HG02571 (cell line): Measurements from ENCODE around the gene LAMB3.

Source experiments
- ATAC-seq: cut with Tn5 transposase; IDR thresholded peaks from one replicate; pipeline ENCODE4 v1.9.1; 2021; ENCODE audit warnings: mild to moderate bottlenecking, moderate library complexity; ENCODE audit not compliant: unreplicated experiment

LAMB3 gene

DNA sequence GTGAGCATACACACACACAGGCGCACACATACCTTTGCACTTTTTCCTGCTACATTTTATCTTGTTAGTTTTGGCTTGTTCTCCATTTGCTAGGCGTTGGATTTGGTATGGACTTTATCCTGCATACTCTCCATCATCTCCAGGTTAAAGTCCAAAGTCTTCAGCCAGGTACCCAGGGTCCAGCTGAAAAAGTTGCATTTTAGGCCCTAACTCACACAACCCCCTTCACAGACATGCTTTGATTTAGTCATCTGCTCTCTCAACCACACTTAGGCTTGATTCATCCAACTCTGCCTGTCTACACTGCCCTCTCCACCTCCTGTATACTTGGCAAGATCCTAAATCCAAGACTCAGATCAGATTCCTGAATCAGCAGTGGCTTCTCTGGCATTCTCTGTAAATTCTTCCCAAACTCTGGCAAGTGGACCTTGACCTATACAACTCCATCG is 10.7 kb upstream of the LAMB3 start:
- ATAC-seq, result no peak

GRCh38 chr1:209661071-209661470 is 8.8 kb upstream of the LAMB3 start:
- ATAC-seq, result no peak

GRCh38 chr1:209659909-209660308 is 7.7 kb upstream of the LAMB3 start:
- no peak for ATAC-seq

DNA sequence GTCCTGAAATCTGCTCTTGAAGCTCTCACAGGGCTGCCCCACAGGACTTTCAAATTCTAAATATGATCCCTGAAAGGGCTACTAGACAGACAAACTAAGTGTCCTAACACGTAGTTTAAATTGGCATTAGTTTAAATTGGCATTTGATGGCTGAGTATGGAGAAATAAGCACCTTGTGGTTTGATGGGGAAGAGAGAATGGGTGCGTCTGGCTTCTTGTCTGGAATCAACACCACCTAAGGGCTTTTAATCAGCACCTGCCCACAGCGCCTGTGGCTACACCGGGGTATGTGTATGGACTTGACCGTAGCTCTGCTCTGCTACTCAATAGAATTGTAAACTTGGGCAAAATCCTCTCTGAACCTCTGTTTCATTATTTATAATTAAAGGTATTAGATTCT is 5.7 kb upstream of the LAMB3 start:
- no peak for ATAC-seq

DNA sequence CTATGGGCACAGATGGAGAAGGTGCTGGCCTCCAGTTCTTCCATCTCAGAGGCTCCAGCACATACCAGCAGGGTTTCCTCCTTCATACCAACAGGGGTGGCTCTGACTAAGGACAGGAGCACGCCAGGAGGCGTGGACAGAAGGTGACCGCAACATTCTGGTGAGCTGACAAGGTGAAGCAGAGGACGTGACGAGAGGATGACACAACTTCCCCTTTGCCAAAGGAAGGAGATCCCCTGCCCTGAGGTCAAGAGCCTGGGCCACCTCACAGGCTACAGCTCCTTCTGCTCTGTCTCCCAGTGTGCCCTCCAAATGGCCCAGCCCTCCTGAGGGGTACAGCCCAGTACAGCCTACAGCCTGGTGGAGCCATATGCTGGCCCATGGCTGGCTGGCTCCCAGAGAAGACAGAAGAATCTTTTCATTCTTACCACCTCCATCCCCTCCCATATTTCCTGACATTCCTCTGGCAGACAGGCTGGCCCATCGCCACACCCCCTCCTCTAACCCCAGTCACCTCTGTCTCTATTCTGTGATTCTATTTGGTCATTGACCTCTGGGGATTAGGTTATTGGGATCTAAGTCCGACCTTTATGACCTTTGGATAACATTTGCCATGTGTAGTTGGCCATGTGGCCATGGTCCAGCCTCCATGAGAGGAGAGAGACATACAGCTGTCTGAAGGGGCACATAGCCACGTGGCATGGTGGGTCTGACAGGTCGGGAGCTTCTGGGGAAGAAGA is 5.1 kb upstream of the LAMB3 start:
- ATAC-seq, result no peak

DNA sequence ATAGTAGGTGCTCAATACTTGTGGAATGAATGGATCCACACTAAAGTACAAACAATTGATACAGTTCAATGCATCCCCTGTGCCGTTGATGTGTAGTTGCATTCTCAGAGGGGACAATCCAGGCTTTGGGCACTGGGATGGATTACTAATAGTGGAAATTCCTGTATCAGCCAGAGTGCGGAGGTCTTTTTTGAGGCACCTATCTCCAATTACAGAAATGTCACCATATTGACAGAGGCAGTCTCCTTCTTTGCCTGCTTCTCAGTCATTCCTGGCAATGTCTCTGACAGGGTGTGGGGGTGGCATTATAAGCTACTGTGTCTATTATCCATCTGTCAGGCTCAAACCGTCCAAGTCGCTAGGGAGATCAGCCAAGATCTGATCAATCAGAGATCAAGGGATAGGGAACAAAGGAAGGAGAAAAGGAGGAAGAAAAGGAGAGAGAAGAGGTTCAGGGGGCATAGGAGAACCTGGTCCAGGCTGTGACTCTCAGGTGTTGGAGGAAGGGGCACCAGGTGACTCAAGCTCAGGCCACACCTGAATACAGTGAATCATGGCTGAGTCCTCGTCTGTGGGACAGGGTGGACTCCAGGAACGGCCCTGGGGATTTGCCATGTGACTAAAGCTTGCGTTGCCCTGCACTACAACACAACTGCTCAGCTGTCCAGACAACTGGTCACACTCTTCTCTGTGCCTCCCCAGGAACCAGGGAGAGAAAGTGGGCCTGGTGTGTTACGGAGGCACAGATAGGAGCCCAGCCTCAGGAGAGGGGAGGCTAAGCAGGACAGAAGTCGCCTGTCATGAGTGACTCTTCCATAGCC is 3.4 kb upstream of the LAMB3 start:
- ATAC-seq, result no peak

- no peak for ATAC-seq
These were observed 1.7 kb upstream of the LAMB3 start for GRCh38 chr1:209653915-209654351.

GRCh38 chr1:209652873-209653401 is 712 bp upstream of the LAMB3 start:
- peak; percentile 33 for ATAC-seq

- ATAC-seq, result peak; percentile 75
These were observed 1.1 kb downstream of the LAMB3 start for GRCh38 chr1:209651138-209651587.

GRCh38 chr1:209650454-209650853 is 1.8 kb downstream of the LAMB3 start:
- no peak for ATAC-seq

DNA sequence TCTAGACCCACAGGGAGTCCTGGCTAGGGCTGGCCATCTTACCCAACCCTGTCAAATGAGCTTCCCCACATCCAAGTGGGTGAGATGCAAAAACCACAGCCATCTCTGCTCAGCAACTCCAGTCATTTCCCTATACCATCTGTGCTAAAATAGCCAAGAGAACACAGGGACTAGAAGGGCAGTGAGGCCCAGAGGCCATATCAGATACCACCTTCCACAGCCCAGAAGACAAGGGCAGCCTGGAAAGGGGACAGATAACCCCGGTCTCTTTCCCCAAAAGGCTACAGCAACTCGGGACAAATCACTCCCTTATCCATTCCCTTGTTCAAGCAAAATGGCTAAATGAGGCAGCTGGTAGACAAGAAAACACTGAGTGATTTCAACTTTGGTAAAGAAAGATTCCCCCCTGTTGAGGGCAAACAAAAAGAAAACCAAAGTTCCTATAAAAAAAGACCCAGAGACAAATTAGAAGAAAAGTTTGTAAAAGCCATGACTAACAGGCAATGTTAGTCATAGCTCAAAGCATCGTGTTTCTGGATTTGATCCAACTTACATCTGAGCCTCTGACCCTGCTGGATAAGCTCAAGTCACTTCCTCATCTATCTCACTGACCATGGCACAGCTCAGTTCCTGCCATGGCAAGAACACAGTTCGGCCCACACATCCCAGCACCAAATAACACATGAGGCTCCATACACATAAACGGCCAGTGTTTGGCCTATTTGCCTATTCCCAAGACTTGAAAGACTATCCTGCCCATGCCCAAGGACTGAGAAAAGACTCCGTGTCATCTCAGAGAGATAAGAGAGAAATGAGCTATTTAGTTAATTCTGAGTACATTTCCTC is 3.1 kb downstream of the LAMB3 start:
- no peak for ATAC-seq

DNA sequence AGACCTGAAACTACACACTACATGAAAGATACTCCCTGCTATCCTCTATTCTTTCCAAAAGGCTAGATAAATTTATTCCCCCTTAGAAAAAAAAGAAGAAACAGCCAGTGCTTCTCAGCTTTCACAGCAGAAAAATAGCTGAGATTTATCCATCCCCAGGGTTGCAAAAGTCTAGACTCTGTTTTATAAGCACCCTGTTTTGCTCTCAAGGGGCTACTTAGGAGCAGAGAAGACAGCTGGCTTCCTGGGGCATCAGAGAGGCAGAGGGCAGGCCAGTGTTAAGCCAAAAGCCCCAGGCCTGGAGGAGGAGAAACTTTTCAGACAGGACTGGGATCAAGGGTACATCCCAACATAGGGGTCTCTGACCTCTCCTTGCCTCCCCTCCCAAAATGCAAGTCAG is 3.9 kb downstream of the LAMB3 start:
- no peak for ATAC-seq

DNA sequence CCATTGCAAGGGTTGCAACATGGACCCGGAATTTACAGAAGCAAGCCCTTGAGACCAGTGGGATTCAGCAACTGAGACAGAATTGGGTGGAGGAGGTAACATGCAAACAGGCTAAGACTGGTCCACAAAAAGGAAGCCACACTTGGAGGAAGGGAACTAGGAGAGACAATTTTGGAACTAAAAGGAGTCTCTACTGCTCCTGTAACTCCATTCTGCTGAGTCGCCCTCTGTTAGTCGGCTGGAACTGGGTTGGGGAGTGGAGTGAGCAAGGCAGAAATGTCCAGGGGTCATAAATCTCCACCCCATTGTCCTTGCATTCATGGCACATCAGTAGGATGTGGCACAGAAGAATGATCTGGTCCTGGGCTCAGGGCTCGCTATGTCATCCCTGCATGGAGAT is 5.1 kb downstream of the LAMB3 start:
- no peak for ATAC-seq

GRCh38 chr1:209646558-209646957 is 5.7 kb downstream of the LAMB3 start:
- no peak for ATAC-seq

DNA sequence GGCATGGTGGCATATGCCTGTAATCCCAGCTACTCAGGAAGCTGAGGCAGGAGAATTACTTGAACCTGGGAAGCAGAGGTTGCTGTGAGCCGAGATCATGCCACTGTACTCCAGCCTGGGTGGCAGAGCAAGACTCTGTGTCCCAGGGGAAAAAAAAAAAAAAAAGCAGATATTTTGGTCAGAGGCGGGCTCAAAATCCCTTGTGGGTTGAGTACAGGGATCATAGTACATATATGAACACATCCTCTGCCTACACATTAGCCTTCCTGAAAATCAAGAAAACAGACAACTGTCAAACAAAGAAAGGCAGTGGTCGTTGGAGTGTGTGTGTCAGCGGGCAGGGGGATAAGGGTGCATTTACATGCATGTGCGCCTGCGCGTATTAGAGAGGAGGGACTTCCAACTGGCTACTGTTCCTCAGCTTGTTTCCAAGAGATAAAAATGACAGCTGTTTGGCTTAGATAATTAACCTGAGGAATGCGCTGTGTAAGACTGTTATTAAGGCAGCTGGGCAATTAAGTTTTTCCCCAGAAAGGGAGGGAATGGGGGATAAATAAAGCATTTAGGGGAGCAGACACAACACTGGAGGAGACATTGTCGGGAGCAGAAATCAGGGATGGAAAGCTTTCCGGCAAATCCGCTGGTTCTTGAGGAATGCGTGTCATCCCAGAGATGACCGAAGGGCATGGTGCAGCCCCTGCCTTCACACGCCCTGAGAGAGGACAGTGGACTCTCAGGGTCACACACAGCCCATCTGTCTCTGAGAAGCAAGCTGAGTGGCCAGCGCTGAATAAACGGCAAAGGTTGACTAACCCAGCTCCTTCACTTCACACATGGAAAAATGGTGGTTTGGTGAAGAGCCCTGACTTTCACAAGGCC is 6.4 kb downstream of the LAMB3 start:
- ATAC-seq, result no peak

- no peak for ATAC-seq
These were observed 8.8 kb downstream of the LAMB3 start for GRCh38 chr1:209643285-209644020.

DNA sequence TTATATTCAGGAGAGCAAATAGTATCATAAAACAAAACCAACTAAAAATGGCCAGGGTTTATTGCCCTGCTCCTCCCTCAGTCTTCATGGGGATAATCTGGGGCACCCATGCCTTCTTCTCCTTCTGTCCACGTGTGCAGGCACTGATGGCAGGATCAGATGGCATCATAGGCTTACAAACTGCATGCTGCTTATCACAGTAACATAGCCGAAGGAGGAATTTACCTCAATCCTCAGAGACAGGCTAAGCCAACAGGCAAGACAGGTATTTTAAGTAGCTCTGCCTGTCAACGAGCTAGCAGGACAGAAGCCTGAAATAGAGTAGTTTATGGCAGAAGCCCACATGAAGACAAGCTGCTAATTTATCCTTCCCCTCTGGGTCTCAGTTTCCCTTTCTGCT is 9.4 kb downstream of the LAMB3 start:
- no peak for ATAC-seq

DNA sequence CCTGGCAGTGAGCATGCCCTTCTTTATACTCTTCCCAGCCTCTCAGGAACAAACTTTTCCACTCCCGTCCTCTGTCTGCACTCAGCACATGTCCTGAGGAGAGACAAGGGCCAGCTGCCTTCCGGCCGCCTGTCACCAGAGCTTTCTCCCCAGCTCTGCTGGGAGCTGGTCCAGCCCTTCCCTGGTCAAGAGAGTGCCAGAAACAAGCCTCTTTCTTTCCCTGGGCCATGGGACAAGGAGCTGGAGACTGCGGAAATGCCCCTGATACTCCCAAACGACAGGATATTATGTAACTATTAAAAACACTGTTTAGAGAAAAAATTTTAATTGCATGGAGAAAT is 10.4 kb downstream of the LAMB3 start:
- no peak for ATAC-seq

DNA sequence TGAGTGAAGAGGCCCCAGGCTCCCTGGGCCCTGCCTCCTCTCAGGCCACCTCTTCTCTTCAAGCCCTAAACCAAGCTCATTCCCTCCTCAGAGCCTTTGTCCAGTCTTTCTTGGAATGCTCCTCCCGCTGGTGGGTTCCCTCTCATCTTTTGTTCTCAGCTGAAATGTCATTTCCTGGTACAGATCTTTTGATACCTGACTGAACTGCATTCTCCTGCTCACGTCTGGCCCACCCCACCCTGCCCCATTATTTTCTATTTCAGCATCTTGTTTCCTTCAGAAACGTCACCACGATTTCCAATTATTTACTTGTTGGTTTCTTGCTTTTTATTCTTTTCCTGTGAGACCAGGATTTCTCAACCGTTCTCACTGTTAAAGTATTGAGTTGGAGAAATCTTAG is 16.4 kb downstream of the LAMB3 start:
- no peak for ATAC-seq
